Globus pallidus (tissue), 1 donor: ENCODE results near the gene FAM171A2.
A peak's percentile ranks its signal among the peaks of the same experiment; 100 is the strongest.
"Not testable (repeated sequence)": the region's sequence is repeated elsewhere in the genome, so short reads cannot be mapped to it uniquely, and the experiment has no call there.

Experiments
- DNase-seq: peaks from one replicate; pipeline ENCODE4 v3.0.0-alpha.2; 2015; ENCODE audit warnings: low spot score

The FAM171A2 gene

GRCh38 chr17:44363613-44364159, at the start of gene FAM171A2:
FAM171A2 (minus strand) TSS chr17:44363853; CDS start chr17:44363714, 139 bp downstream.
- DNase-seq: no peak

GRCh38 chr17:44409309-44410028, 45.8 kb upstream of the FAM171A2 start:
- no peak for DNase-seq

GRCh38 chr17:44408786-44409185, 45.1 kb upstream of the FAM171A2 start:
- DNase-seq: no peak

- DNase-seq: no peak
Measured at GRCh38 chr17:44402564-44403172, 39.0 kb upstream of the FAM171A2 start.

GRCh38 chr17:44400226-44400847, 36.7 kb upstream of the FAM171A2 start:
- DNase-seq: no peak

- DNase-seq: no peak
Measured at GRCh38 chr17:44398692-44399691, 35.3 kb upstream of the FAM171A2 start.

- DNase-seq: no peak
Measured at GRCh38 chr17:44397479-44398440, 34.1 kb upstream of the FAM171A2 start.

GRCh38 chr17:44396946-44397345, 33.3 kb upstream of the FAM171A2 start:
- DNase-seq: no peak

- DNase-seq: no peak
Measured at GRCh38 chr17:44394833-44395232, 31.2 kb upstream of the FAM171A2 start.

- not testable (repeated sequence) for DNase-seq
Measured at GRCh38 chr17:44394112-44394511, 30.5 kb upstream of the FAM171A2 start.

- DNase-seq: no peak
Measured at GRCh38 chr17:44390250-44390870, 26.7 kb upstream of the FAM171A2 start.

GRCh38 chr17:44389723-44390202, 26.1 kb upstream of the FAM171A2 start:
- no peak for DNase-seq

- no peak for DNase-seq
Measured at GRCh38 chr17:44389281-44389680, 25.6 kb upstream of the FAM171A2 start, which contains the start of gene ITGA2B. ITGA2B (minus strand) TSS chr17:44389649; CDS start chr17:44389473, 176 bp downstream.

- no peak for DNase-seq
Measured at GRCh38 chr17:44387804-44388203, 24.2 kb upstream of the FAM171A2 start.

GRCh38 chr17:44386182-44386525, 22.5 kb upstream of the FAM171A2 start:
- no peak for DNase-seq

GRCh38 chr17:44385287-44386181, 21.9 kb upstream of the FAM171A2 start:
- peak; percentile 35 for DNase-seq

- DNase-seq: no peak
Measured at GRCh38 chr17:44384823-44385286, 21.2 kb upstream of the FAM171A2 start.

GRCh38 chr17:44384281-44384822, 20.7 kb upstream of the FAM171A2 start:
- no peak for DNase-seq
